D341Med (cell line): ENCODE measurements around the gene FARP1.

Experiments
- DNase-seq: peaks from one replicate; pipeline ENCODE4 v3.0.0; 2012; ENCODE audit warnings: low spot score

The FARP1 gene

DNA sequence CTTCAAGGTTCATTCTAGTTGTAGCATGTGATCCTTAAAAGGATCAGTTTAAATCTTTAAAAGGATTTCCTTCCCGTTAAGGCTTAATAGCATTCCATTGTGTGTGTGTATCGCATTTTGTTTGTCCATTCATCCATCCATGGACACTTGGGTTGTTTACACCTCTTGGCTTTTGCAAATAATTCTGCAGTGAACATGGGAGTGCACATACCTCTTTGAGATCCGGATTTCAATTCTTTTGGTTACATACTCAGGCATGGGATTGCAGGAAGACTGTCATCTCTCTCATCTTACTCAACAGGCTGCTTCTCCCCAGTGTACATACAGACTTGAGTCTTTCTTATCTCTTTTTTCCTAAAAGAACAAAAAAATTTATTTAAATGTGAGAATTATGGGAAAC, 32.9 kb downstream of the FARP1 start:
- no peak for DNase-seq

DNA sequence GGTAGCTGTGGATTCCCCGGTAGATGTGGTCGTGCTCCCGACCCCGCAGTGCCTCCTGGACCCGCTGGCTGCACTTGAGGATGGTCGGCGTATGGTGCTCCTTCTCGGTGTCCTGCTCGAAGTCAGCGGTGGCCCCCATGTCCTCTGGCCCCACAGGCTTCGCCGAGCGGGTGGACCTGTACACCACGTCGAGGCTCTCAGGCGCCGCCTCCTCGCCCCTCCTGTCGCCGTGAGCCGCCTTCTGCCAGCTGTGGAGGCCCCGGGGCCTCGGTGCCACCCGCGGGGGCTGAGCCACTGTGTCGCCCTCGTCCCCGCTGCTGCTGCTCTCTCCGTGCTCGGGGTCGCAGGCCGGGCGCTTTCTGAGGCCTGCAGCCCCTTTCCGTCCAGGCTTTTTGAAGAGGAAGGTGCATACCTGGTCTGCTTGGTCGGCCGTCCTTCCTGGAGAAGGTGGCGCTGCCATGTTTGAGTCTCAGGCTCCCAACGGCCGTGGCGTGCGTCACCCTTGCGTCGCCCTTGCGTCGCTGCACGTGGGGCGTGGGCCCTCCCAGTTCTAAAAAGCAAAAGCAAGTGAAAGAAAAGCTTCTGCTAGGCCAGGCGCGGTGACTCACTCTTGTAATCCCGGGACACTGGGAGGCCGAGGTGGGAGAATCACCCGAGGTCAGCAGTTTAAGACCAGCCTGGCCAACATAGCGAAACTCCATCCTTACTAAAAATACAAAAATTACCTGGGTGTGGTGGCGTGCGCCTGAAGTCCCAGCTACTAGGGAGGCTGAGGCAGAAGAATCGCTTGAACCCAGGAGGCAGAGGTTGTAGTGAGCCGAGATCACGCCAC, 34.1 kb downstream of the FARP1 start, which contains the start of gene RNF113B:
Gene RNF113B (minus strand): TSS at position 493 of the 832 bp plus-strand sequence. CDS start 33 bp downstream, at position 460.
- DNase-seq, result no peak

DNA sequence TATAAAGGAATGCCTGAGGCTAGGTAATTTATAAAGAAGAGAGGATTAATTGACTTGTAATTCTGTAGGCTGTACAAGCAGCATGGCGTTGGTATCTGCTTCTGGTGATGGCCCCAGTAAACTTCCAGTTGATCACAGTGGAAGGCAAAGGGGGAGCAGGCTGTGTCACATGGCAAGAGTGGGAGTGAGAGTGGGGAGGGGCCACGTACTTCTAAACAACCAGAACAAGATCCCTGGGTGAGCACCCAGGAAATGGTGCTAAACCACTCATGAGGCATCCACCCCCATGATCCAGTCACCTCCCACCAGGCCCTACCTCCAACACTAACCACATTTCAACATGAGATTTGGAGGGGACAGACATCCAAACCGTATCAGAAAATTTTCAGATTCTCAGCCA, 37.2 kb downstream of the FARP1 start:
- no peak for DNase-seq

DNA sequence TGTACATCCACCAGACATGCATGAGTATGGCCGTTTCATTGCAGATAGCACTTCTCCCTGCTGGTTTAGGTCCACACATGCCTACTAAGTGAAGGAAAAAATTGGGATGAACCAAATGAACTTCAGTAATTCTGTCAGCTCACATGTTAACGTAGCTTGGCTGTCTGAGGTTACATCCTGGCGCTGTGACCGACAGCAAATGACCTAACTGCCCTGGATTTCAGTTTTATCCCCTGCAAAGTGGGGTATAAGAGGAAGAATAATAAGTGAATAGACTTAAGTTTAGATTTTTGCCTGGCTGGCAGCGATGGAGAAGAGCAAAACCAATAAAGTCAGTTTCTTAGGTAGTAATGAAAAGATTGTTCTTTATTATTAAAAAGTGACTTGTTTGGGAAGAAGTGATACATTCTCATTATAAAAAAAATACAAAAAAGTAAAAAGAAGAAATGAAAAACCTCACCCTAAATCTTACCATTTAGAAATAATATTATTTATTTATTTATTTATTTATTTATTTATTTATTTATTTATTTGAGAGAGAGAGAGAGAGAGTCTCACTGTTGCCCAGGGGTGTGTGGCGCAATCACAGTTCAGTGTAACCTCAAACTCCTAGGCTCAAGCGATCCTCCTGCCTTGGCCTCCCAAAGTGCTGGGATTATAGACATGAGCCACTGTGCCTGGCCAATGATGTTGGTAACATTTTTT, 38.4 kb downstream of the FARP1 start:
- no peak for DNase-seq

DNA sequence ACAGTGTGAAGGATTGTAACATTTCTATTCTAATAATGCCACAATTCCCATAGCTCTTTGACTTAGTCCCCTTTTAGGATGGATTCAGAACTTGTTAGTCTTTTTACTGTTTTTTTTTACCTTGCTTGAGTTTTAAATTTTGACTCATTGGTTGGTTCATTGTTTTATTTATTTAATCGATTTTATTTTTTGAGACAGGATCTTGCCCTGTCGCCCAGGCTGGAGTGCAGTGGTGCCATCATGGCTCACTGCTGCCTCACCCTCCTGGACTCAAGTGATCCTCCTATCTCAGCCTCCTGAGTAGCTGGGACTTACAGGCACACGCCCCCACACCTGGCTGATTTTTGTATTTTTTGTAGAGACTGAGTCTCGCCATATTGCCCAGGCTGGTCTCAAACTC, 39.3 kb downstream of the FARP1 start:
- no peak for DNase-seq

DNA sequence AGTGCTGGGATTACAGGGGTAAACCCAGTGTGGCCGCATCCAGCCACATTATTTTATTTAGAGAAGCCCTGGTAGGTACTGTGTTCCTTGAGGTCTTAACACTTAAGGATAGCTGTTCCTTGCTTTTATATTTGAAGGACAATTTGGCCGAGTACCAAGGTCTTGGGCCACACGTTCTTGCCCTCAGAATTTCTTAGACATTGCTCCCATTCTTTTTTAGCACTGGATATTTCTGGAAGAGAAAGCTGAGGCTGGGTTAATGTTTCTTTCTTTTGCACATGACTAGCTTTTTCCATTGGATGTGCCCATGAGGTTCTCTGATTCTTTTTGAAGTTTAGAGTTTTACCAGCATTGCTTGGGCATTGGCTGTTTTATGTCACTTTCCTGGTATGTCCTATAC, 39.7 kb downstream of the FARP1 start:
- no peak for DNase-seq

DNA sequence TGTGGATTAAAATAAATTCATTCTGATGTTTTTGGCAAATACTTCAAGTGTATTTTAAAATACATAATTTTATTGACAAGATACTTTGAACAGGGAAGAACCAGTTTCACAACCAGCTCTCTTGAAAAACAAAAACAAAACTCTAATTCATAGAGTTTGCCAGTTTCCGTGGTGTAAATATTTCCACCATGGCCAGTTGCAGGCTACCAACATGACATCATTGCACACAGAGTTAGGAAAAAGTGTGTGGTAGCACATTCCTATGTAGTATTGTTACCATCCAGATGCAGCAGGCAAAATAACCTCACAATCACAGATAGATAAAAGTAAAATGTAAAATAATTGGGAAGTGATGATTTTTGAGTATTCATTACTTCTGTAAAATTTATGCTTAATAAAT, 41.9 kb downstream of the FARP1 start:
- no peak for DNase-seq

DNA sequence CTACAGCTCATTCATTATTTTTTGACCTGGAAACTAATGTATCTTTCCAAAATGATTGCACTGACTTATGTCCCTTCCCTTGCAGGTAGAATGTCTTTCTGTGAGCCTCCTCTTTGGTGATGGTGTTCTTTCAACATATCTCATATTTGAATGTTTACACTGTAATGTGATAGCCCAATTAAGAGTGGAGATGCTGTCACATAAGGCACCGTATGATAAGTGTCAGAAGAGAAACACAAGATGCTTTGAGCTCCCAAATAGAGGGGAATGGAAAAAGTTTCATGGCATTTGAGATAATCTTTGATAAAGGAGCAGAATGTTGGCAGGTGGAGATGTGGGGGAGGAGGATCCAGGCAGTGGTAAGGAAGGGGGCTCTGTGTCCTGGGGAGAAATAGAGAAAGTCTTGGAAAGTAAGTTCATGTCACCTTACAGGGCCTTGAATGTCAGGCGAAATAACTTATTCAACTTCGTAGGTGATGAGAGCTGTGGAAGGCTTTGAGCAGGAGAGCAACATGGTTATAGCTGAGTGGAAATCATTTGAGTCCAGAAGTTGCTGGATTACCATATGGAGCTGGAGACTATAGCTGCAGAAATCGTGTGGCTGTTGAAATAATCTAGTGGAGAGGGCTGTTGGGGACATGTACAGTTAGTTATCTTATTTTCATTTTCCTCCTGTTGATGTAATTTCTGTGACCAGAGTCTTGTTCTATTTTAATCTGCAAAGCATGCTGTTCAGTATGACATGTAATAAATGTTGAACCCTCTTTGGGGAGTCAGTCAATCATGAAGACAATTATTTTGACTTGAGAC, 44.5 kb downstream of the FARP1 start:
- DNase-seq, result no peak

DNA sequence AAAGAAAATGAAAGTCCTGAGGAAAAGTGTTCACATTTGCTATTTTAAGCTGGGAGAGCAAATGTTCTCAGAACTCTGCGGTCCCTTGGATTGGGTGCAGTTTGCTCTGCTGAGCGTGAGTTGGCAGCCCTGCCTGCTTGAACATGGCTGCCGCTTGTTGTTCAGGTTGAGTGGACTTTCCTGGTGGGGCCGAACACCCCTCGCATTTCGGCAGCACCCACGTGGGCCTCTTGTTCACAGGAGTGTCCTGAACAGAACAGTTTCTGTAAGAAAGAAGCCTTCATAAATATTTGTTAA, 45.0 kb downstream of the FARP1 start:
- no peak for DNase-seq

DNA sequence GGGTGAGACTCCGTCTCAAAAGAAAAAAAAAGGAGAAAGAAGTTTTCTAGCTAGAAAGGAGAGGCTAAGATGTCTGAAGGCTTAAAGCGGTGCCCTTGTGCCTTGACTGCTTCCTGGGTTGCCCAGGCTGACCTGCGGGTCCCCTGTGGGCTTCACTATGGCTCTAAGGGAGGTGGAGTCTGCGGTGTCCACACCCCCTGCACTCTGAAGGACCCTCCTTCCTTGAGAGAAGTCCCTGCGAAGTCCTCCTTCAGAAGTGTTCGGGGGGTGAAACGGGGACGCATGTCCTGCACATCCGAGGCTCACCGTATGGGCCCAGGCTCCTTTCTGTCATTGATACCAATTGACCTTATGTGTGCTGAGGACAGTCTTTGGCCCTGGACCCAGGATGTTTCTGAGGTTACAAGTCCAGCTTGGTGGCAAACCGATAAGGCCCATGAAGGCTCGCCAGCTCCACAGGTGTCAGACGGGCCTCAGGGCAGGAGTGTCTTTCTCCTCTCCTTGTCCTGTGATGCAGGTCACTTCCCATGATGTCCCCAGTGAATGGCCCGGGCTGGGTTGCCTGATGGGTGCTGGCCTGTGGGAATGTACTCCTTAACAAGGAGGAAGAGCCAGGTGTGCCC, 45.8 kb downstream of the FARP1 start:
- DNase-seq, result no peak

DNA sequence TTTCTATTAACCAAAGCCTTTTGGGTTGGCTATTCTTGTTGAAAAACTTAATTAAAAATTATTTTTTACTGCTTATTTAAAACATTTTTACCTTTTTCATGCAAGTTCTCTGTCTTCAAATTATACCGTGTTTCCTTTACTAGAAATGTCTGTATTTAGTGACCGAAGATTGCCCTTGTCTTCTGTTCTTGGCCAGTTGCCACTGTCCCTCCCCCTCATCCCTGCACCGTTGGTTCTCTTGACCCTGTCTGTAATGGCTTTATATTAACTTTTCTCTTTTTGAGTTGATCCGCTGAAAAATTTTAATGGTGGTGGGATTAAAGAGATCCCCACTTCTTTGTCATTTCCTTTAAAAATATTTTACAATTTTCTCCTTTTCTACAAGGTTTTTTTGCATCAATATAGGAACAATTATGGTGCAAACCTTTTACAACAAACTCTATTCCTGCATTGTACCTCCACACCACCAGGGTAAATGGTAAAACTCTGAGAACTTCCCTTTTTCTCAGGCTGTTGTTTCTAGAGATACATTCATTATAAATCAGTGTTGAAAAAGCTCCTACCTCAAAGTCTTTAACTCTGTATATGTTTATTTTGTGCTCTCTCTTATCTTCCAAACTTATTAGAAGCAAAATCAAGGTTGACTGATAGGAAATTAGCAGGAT, 47.1 kb downstream of the FARP1 start:
- no peak for DNase-seq

DNA sequence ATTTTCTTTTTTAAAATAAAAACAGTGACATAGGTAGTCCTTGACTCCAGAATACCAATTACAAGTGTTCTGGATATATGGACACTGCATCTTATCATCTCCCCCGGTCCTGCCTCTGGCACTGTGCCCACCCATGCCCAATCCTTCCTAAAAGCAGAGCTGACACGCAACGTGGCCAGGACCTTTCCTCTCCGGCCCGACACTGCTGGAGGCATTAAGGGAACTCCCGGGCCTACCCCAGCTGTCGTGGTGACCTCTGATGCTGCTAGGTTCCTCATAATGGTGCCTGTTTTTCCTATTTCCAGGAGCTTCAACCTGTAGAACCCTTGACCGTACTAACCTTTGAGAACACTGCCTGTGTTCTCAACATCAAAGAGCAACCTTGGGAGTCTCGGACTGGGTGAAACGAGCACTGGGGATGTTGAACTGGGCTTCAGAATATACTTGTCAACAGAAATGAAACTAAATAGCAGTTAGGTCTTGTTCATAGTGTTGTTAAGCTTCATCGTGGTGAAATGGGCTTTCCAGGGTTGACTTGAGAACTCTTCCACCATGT, 48.1 kb downstream of the FARP1 start:
- no peak for DNase-seq

DNA sequence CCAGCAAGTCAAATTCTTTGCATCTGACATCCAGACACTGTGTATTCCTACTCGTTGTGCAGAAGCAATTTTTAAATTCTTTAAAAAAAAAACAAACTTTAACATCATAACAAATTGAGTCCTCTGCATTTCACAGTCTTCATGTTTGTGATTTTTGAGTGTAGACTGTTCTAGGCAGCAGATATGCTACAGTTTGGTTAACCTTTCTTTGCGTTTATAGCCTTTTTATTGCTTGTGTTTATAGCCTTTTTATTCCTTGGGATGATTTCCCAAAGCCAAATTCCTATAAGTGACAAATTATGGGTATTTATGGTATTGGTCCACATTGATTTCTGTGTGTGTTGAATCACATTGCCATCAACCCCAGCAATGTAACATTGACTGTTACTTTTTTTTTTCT, 49.1 kb downstream of the FARP1 start:
- no peak for DNase-seq

DNA sequence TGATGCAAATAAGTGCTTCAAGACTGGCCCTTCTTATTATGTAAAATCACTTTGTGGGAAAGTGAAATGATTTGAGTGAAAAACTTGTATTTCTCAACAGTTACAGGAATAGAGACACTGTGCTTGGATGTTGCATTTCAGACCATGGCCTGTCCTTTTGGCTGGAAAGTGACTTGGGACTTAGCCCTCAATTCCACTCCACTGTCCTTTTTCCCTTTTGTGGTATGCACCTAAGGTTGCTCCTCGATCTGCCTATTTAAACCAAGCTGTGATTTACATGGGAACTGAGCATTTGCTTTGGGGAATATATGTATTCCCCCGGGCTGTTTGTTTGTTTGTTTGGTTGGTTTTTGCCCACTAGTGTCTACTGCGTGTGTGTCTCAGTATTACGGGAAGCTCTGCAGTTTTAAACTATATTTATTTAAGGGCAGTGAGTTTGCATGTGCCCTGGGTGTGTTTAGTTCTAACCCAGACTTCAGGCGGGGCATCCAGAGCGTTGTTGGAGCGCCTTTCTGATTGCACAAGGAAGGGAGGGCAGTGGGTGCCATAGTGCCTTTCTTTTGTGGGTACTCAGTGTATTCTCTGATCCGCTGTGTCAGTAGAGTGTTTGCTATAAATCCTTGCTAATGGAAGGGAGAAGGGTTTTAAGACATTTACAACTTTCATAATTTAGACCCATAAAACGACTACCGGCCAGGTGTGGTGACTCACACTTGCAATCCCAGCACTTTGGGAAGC, 52.3 kb downstream of the FARP1 start:
- no peak for DNase-seq

DNA sequence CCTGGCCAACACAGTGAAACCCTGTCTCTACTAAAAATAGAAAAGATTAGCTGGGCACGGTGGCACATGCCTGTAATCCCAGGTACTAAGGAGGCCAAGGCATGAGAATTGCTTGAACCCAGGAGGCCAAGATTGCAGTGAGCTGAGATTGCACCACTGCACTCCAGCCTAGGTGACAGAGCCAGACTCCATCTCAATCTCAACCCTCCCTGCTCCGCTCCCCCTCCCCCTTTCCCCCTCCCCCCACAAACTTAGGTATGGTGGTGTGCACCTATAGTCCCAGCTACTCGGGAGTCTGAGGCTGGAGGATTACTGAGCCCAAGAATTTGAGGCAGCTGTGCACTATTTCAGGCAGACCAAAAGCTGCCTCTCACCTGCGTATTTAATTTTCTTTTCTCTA, 55.8 kb downstream of the FARP1 start:
- DNase-seq, result no peak

DNA sequence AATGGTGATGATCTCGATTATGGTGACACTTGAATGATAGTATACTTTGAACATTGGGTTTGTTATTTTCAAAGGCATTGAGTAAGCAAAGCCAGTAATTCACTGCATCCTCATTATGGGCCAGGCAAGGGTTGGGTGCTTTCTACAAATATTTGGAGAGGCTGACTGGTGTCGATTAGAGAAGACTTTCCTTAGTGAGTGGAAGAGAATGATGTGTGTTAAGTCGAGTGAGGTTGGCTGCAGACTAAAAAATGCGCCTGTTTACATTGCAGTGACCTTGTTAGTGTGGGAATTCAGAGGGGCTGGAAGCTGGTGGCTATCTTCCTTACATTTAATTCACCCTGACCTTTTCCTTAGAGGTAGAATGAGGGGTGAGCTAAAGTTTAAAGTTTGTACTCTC, 56.6 kb downstream of the FARP1 start:
- DNase-seq, result no peak

DNA sequence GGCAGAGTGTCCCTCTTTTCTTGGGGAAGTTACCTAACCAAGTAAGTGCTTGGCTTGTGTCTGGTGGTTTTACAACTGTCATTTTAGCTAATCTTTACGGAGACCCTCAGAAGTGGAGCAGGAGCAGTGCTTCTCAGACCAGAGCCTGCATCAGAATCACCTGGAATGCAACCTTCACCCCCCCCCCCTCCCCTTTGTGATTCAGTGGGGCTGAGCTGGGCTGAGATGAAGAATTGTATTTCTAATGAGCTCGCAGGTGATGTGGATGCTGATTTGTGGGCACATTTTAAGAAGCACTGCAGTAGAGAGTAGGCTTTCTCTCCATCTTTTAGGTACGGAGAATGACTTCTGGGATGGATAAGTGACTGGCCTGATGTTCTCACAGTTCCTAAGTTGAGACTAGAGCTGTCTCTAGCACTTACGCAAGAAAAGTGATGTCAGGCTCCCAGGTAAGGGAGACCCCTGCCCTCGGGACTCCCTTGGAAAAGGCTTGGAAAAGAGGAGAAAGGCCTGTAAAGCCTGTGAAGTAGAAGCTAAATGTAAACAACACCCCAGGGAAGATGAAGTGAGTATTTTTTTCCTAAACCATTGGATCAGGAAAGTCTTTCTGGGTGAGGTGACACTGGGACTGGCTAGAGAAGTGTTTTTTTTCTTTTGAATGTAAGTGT, 57.5 kb downstream of the FARP1 start:
- DNase-seq, result no peak

DNA sequence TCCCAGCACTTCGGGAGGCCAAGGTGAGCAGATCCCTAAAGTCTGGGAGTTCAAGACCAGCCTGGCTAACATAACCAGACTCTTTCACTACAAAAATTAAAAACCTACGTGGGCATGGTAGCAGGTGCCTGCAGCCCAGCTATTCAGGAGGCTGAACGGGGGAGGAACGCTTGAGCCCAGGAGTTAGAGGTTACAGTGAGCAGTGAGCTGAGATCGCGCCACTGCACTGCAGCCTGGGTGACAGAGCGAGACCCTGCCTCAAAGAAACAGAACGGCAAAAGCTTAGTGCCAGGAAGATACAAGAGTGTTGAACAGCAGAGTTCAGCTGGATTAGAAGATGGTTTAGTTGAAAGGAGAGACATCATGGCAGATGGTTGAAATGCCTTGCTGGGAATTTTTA, 58.3 kb downstream of the FARP1 start:
- no peak for DNase-seq

DNA sequence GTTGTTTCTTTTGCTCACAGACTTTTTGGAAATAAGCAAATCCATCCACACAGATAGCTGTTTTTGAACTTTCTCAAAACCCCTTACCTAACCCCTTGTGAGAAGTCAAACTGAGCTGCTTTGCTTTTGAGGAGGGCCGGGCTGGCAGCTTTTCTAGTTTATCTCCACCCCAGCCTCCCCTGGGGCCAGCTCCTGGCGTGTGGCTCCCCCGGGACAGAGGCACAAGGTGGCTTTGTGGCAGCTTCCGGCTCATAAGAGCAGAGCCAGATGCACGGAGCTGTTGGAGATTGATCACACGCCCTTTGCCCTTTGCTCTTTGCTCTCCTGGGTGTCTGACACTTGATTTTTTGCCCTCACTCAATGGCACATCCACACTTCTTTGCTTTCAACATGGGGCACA, 59.1 kb downstream of the FARP1 start:
- peak; percentile 89 for DNase-seq

DNA sequence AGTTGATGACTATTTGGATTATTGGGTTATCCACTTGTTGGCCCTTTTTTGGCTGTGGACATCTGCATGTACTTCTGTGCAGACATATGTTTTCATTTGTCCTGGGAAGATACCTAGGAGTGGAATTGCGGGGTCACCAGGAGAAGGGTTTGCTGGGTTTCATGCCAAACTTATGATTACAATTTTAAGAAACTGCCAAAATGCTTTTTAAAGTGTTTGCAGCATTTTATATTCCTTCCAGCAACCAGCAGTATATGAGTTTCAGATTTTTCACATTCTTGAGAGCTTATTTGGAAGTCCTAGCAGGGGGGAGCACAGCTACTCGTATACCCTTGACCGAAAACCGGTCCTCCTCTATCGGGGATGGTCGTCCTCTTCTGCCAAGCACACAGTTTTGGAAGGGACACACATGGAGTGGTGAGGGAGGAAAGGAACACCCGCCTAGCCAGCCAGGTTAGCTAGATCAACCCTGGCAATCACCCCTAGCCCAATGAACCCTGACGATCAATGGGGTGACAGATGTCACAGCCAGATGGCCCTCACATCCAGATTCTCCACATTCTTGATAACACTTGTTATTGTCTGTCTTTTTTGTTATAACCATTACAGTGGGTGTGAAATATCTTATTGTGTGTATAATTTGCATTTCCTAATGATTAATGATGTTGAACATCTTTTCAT, 60.9 kb downstream of the FARP1 start:
- no peak for DNase-seq
